OCI-LY3 (cell line): ENCODE data around the gene INCENP.

ENCODE experiments used
- CTCF ChIP-seq: fragments of 200-600, 300-600 bp; sonication (generic); IDR thresholded peaks from 2 replicates; pipeline ENCODE4 v1.5.1; 2014; ENCODE audit warnings: antibody characterized with exemption, low read length, low read depth
- EZH2phosphoT487 ChIP-seq: fragments of 200-600 bp; shearing (Covaris generic); IDR thresholded peaks from 2 replicates; pipeline ENCODE4 v1.6.1; 2018; ENCODE audit warnings: antibody characterized with exemption, mixed run types, low read depth

GRCh38 chr11:62133328-62134065 is 9.7 kb downstream of the INCENP start:
- TF ChIP-seq CTCF: no peak
- TF ChIP-seq EZH2phosphoT487: no peak
